B cell (primary cell): ENCODE results near the gene HOXA10. TPM values are rescaled to one million over a fixed set of nuclear protein-coding genes. Genes with fewer than 3 reads are reported as not detected.
A peak's percentile ranks its signal among the peaks of the same experiment; 100 is the strongest.

Experiments used
- ATAC-seq: fragments of 200-7000 bp; cut with Tn5 transposase; one replicate; pipeline ENCODE4 v1.10.0; 2021; ENCODE audit warnings: low read depth, mild to moderate bottlenecking, moderate number of reproducible peaks, moderate library complexity
- CTCF ChIA-PET: fragments of 350-600 bp; sonication (Branson Sonifier 250); formaldehyde crosslinking; loops from one replicate; lab custom pipeline; 2021; ENCODE audit warnings: antibody characterized with exemption, inconsistent platforms; lab: Charles Lee
- POLR2A ChIA-PET: fragments of 350-600 bp; sonication (Branson Sonifier 250); formaldehyde crosslinking; loops from one replicate; lab custom pipeline; 2021; ENCODE audit warnings: antibody characterized with exemption; lab: Charles Lee
- DNase-seq: peaks from one replicate; pipeline ENCODE4 v3.0.0; 2013
- H2AFZ ChIP-seq: 2 replicates; pipeline ENCODE4 v1.6.1; 2012; ENCODE audit warnings: mild to moderate bottlenecking, low read depth, low read length; ENCODE audit not compliant: insufficient read depth, poor library complexity, severe bottlenecking
- H3K27ac ChIP-seq, 2 donors: 1 replicate in 1 of 2; 2 replicates in 1 of 2; pipeline ENCODE4 v1.5.1; 2012 to 2013; ENCODE audit warnings: low read length in 2 of 2, mild to moderate bottlenecking in 2 of 2, moderate library complexity in 1 of 2
- H3K27me3 ChIP-seq, 4 experiments: fragments of 200-600 bp in 1 of 4; sonication (generic) in 1 of 4; replicated peaks in 1 of 4; 1 replicate in 2 of 4; 2 replicates in 2 of 4; pipeline versions ENCODE4 v1.6.1 to v1.7.0; 2013 to 2016; ENCODE audit warnings: low read length in 3 of 4, mild to moderate bottlenecking in 2 of 4, mixed read lengths in 1 of 4, moderate library complexity in 1 of 4; ENCODE audit not compliant: insufficient read depth in 4 of 4, control insufficient read depth in 3 of 4; ENCODE audit errors: control extremely low read depth in 1 of 4
- H3K36me3 ChIP-seq, 2 experiments: replicated peaks in 1 of 2; 1 replicate in 1 of 2; 2 replicates in 1 of 2; pipeline versions ENCODE4 v1.6.1 to v1.7.1; 2013; ENCODE audit warnings: low read length in 1 of 2; ENCODE audit not compliant: insufficient read depth in 2 of 2, control insufficient read depth in 1 of 2; ENCODE audit errors: control extremely low read depth in 1 of 2, extremely low read depth in 1 of 2
- H3K4me1 ChIP-seq, 2 donors: fragments of 200-600 bp in 1 of 2; sonication (generic) in 1 of 2; 1 replicate in 1 of 2; 2 replicates in 1 of 2; pipeline versions ENCODE4 v1.5.1 to v1.6.1; 2013 to 2017; ENCODE audit warnings: low read length in 2 of 2; ENCODE audit not compliant: control insufficient read depth in 2 of 2, insufficient read depth in 2 of 2
- H3K4me2 ChIP-seq: replicated peaks from 2 replicates; pipeline ENCODE3; 2012; ENCODE audit warnings: mild to moderate bottlenecking, low read depth, low read length; ENCODE audit not compliant: poor library complexity, severe bottlenecking
- H3K4me3 ChIP-seq, 5 experiments: fragments of 200-600 bp in 1 of 5; sonication (generic) in 1 of 5; 1 replicate in 3 of 5; 2 replicates in 2 of 5; pipeline versions ENCODE4 v1.5.1 to v1.7.0; 2011 to 2016; ENCODE audit warnings: low read length in 4 of 5, mild to moderate bottlenecking in 4 of 5, low read depth in 2 of 5, control low read depth in 1 of 5, moderate library complexity in 1 of 5; ENCODE audit not compliant: insufficient read depth in 1 of 5; ENCODE audit errors: control extremely low read depth in 1 of 5, extremely low read depth in 1 of 5
- H3K79me2 ChIP-seq: fragments of 200-600 bp; sonication (generic); one replicate; pipeline ENCODE4 v1.6.0; 2016; ENCODE audit warnings: low read length; ENCODE audit not compliant: control insufficient read depth, insufficient read depth
- H3K9ac ChIP-seq: fragments of 200-600 bp; sonication (generic); 2 replicates; pipeline ENCODE4 v1.6.1; 2017; ENCODE audit warnings: mild to moderate bottlenecking, low read length, moderate library complexity
- H3K9me3 ChIP-seq, 3 donors: one replicate each; pipeline versions ENCODE4 v1.6.1 to v1.7.1; 2013; ENCODE audit warnings: low read length in 2 of 3; ENCODE audit not compliant: control insufficient read depth in 2 of 3, insufficient read depth in 1 of 3; ENCODE audit errors: control extremely low read depth in 1 of 3
- H4K20me1 ChIP-seq: 2 replicates; pipeline ENCODE4 v1.6.0; 2012; ENCODE audit warnings: mild to moderate bottlenecking, low read length; ENCODE audit not compliant: insufficient read depth, control insufficient read depth, poor library complexity, severe bottlenecking
- H3K27ac Mint-ChIP-seq: one replicate; pipeline ENCODE4 v1.8.0; 2021; ENCODE audit warnings: mixed read lengths
- H3K27me3 Mint-ChIP-seq: one replicate; pipeline ENCODE4 v1.8.0; 2021; ENCODE audit warnings: mixed read lengths
- H3K4me1 Mint-ChIP-seq: one replicate; pipeline ENCODE4 v1.8.0; 2021; ENCODE audit warnings: mixed read lengths
- H3K4me3 Mint-ChIP-seq: one replicate; pipeline ENCODE4 v1.8.0; 2021; ENCODE audit warnings: mixed read lengths
- H3K9me3 Mint-ChIP-seq: one replicate; pipeline ENCODE4 v1.8.0; 2022; ENCODE audit warnings: mixed read lengths; ENCODE audit not compliant: insufficient read depth
- CTCF ChIP-seq: fragments of 200-600 bp; IDR thresholded peaks from one replicate; pipeline ENCODE4 v1.8.0; 2022; ENCODE audit warnings: antibody characterized with exemption, mild to moderate bottlenecking
- EZH2 ChIP-seq: IDR thresholded peaks from 2 replicates; pipeline ENCODE4 v1.6.1; 2012; ENCODE audit warnings: borderline replicate concordance, low read depth, mild to moderate bottlenecking, moderate library complexity, low read length; ENCODE audit not compliant: insufficient read depth, poor library complexity, severe bottlenecking
- WGBS: methylation state at CpG from one replicate; pipeline ENCODE4 v1.1.5; 2013; ENCODE audit warnings: missing lambda C conversion rate; ENCODE audit not compliant: insufficient coverage; 5-methylcytosine and 5-hydroxymethylcytosine counted together
- intact Hi-C: fragments of 100-400 bp; cut with micrococcal nuclease; formaldehyde crosslinking; loops from one replicate; pipeline ENCODE4 v1.10.0; 2022
- polyA plus RNA-seq: library from polyadenylated mRNA; depleted of rRNA; stranded (reverse); fragments of >200 nt; gene quantifications from 2 replicates; pipeline ENCODE4 v1.2.3, GENCODE V29; 2012
- total RNA-seq, 2 donors: library from RNA; stranded (reverse); fragments of 120-200 nt in 1 of 2; gene quantifications; 1 replicate in 1 of 2; 2 replicates in 1 of 2; pipeline versions ENCODE4 v1.2.3 to v1.2.4, GENCODE V29; 2013 to 2022

HOXA10 gene
- total and polyA plus RNA-seq, 2 donors (not counting 1 experiment from before 2014, with no cell fraction given), result not detected

GRCh38 chr7:27131390-27131819 lies 42.7 kb downstream of the HOXA10 start:
- H3K27me3 ChIP-seq, result peaks cover 0 to 24% (median 10%) of the 10 kb centered on the region in 4 experiments
- peak overlapping the region; percentile 48 to 72 (median 58) for H3K4me3 ChIP-seq
- ChIA-PET POLR2A (no interaction called here), CTCF (interaction anchor here (0.9 to 1.3 kb wide), 4 partner anchors 12 to 29 kb away, joined by 3 to 5 read pairs (median 4); partner anchors contain the start of gene HOXA5)
- peak overlapping the region; percentile 74 for H3K4me2 ChIP-seq
- Mint-ChIP-seq H3K9me3 (peaks cover 2% of the 10 kb centered on the region), H3K4me3 (peak overlapping the region; percentile 80), H3K4me1 (no peaks in the 10 kb centered on the region), H3K27me3 (peaks cover 66% of the 10 kb centered on the region), H3K27ac (no peak overlapping the region)
- peak overlapping the region in 1 of 2 donors; percentile 54 for H3K27ac ChIP-seq
- peak overlapping the region; percentile 71 for H3K9ac ChIP-seq
- ATAC-seq (no peak), DNase-seq (no peak)
- TF ChIP-seq EZH2, result no peak
- no peak for TF ChIP-seq CTCF
- peak overlapping the region; percentile 83 for H2AFZ ChIP-seq
- no peaks in the 10 kb centered on the region for H3K36me3 ChIP-seq
- no peaks in the 10 kb centered on the region for H3K4me1 ChIP-seq
- intact Hi-C loops, result loop anchor here (1.0 kb wide), 1 partner anchor 35 kb away; no protein-coding TSS in a partner anchor
- peaks cover 0 to 13% (median 0%) of the 10 kb centered on the region in 3 donors for H3K9me3 ChIP-seq
- WGBS, result 43% methylated on average over 4 of the region's 12 CpGs
- no peaks in the 10 kb centered on the region for H3K79me2 ChIP-seq
- no peaks in the 10 kb centered on the region for H4K20me1 ChIP-seq
